HCT116 (cell line): ENCODE data around the gene PLD2. TPM values are rescaled to one million over a fixed set of nuclear protein-coding genes. Genes with fewer than 3 reads are reported as not detected.

ENCODE experiments used
- ATAC-seq: fragments of 200-7000 bp; cut with Tn5 transposase; 2 replicates; pipeline ENCODE4 v1.9.1; 2020; ENCODE audit warnings: mild to moderate bottlenecking, moderate library complexity
- BruUV-seq: library from RNA; stranded (reverse); fragments of 400-500 nt; replicated peaks from 2 replicates; lab custom pipeline; 2021; lab: Mats Ljungman, UMichigan
- CTCF ChIA-PET: fragments of 300-600 bp; sonication (Branson Sonifier 250); formaldehyde crosslinking; loops from one replicate; lab custom pipeline; 2021; ENCODE audit warnings: antibody characterized with exemption; lab: Charles Lee
- POLR2A ChIA-PET: fragments of 300-600, 350-600 bp; sonication (Branson Sonifier 250); formaldehyde crosslinking; loops from one replicate; lab custom pipeline; 2021; ENCODE audit warnings: antibody characterized with exemption; lab: Charles Lee
- RAD21 ChIA-PET, 2 experiments: fragments of 300-600 bp; sonication (Branson Sonifier 250); formaldehyde crosslinking; loops; one replicate each; lab custom pipeline; 2023; ENCODE audit warnings: low total read pairs in 2 of 2; ENCODE audit not compliant: uncharacterized antibody in 2 of 2, unreplicated experiment in 2 of 2, low non-redundant PET in 1 of 2; lab: Charles Lee
- DNase-seq: peaks from one replicate; pipeline ENCODE4 v3.0.0-alpha.2; 2010; ENCODE audit warnings: low read depth, low spot score
- H2AFZ ChIP-seq: fragments of 200-600 bp; shearing (Covaris generic), sonication (generic); 2 replicates; pipeline ENCODE4 v1.6.1; 2017; ENCODE audit warnings: low read depth, mixed run types, mixed read lengths, antibody characterized with exemption, low read length; ENCODE audit not compliant: poor library complexity, severe bottlenecking
- H3K27ac ChIP-seq: 2 replicates; pipeline ENCODE4 v1.5.1; 2012; ENCODE audit warnings: low read depth, low read length
- H3K27me3 ChIP-seq: fragments of 200-600 bp; sonication (generic); 2 replicates; pipeline ENCODE4 v1.6.1; 2016; ENCODE audit warnings: mixed run types, low read length, mixed read lengths; ENCODE audit not compliant: insufficient read depth
- H3K36me3 ChIP-seq, 2 experiments: fragments of 200-500 bp in 1 of 2; fragments of 200-600 bp in 1 of 2; sonication (Bioruptor generic) in 1 of 2; sonication (generic) in 1 of 2; 2 replicates each; pipeline versions ENCODE4 v1.5.1 to v1.6.1; 2014 to 2016; ENCODE audit warnings: low read length in 2 of 2, inconsistent platforms in 1 of 2, mixed read lengths in 1 of 2, mixed run types in 1 of 2; ENCODE audit not compliant: insufficient read depth in 2 of 2, control insufficient read depth in 1 of 2
- H3K4me1 ChIP-seq, 2 experiments: fragments of 200-600 bp in 1 of 2; sonication (generic) in 1 of 2; 2 replicates each; pipeline versions ENCODE4 v1.5.1 to v1.6.1; 2012 to 2017; ENCODE audit warnings: low read length in 2 of 2, inconsistent platforms in 1 of 2, mild to moderate bottlenecking in 1 of 2, mixed read lengths in 1 of 2, mixed run types in 1 of 2, moderate library complexity in 1 of 2; ENCODE audit not compliant: insufficient read depth in 2 of 2, control insufficient read depth in 1 of 2
- H3K4me2 ChIP-seq: fragments of 200-600 bp; sonication (generic); 2 replicates; pipeline ENCODE4 v1.6.1; 2017; ENCODE audit warnings: mixed run types, low read length, mixed read lengths
- H3K4me3 ChIP-seq, 2 experiments: fragments of 200-600 bp in 1 of 2; sonication (generic) in 1 of 2; replicated peaks in 1 of 2; 2 replicates each; pipeline ENCODE4 v1.5.1; 2011 to 2016; ENCODE audit warnings: low read length in 2 of 2, control low read depth in 1 of 2, low read depth in 1 of 2, mild to moderate bottlenecking in 1 of 2, mixed read lengths in 1 of 2, mixed run types in 1 of 2
- H3K79me2 ChIP-seq: fragments of 200-600 bp; sonication (generic); 2 replicates; pipeline ENCODE4 v1.6.1; 2017; ENCODE audit warnings: mild to moderate bottlenecking, mixed run types, low read length, moderate library complexity, mixed read lengths; ENCODE audit not compliant: insufficient read depth
- H3K9ac ChIP-seq: fragments of 200-600 bp; sonication (generic); 2 replicates; pipeline ENCODE4 v1.6.1; 2016; ENCODE audit warnings: low read length, mixed read lengths
- H3K9me2 ChIP-seq: fragments of 200-600 bp; sonication (generic), shearing (Covaris generic); 2 replicates; pipeline ENCODE4 v1.6.1; 2017; ENCODE audit warnings: mixed run types, mild to moderate bottlenecking, moderate library complexity; ENCODE audit not compliant: insufficient read depth
- H3K9me3 ChIP-seq, 2 experiments: fragments of 200-500 bp in 1 of 2; fragments of 200-600 bp in 1 of 2; sonication (Bioruptor generic) in 1 of 2; sonication (generic) in 1 of 2; 2 replicates each; pipeline ENCODE4 v1.6.1; 2014 to 2017; ENCODE audit warnings: low read length in 2 of 2, mixed read lengths in 2 of 2, inconsistent platforms in 1 of 2, low read depth in 1 of 2, mild to moderate bottlenecking in 1 of 2, mixed run types in 1 of 2, moderate library complexity in 1 of 2; ENCODE audit not compliant: control insufficient read depth in 1 of 2, insufficient read depth in 1 of 2
- H4K20me1 ChIP-seq: fragments of 200-600 bp; sonication (generic), shearing (Covaris generic); 2 replicates; pipeline ENCODE4 v1.6.1; 2017; ENCODE audit warnings: mixed run types, mild to moderate bottlenecking, moderate library complexity; ENCODE audit not compliant: insufficient read depth
- ATF3 ChIP-seq: IDR thresholded peaks from 2 replicates; pipeline ENCODE4 v1.6.1; 2012
- EGR1 ChIP-seq: IDR thresholded peaks from 2 replicates; pipeline ENCODE4 v1.6.1; 2012; ENCODE audit warnings: low read depth
- EZH2 ChIP-seq: fragments of 200-600 bp; sonication (generic); IDR thresholded peaks from 2 replicates; pipeline ENCODE4 v1.6.1; 2017; ENCODE audit warnings: antibody characterized with exemption, mixed run types
- EZH2phosphoT487 ChIP-seq: fragments of 200-600 bp; IDR thresholded peaks from 2 replicates; pipeline ENCODE4 v1.6.1; 2018; ENCODE audit warnings: antibody characterized with exemption, borderline replicate concordance
- FOSL1 ChIP-seq: IDR thresholded peaks from 2 replicates; pipeline ENCODE4 v1.6.1; 2012; ENCODE audit warnings: low read depth
- JUND ChIP-seq: IDR thresholded peaks from 2 replicates; pipeline ENCODE4 v1.6.1; 2012
- POLR2A ChIP-seq: IDR thresholded peaks from 2 replicates; pipeline ENCODE4 v1.7.0; 2011; ENCODE audit warnings: borderline replicate concordance; ENCODE audit not compliant: insufficient read depth, insufficient read length; ENCODE audit errors: extremely low read depth
- POLR2AphosphoS5 ChIP-seq: IDR thresholded peaks from 2 replicates; pipeline ENCODE4 v1.6.1; 2011; ENCODE audit warnings: mild to moderate bottlenecking, low read depth, low read length, moderate library complexity
- RAD21 ChIP-seq: IDR thresholded peaks from 2 replicates; pipeline ENCODE4 v1.6.1; 2012; ENCODE audit warnings: low read depth, mild to moderate bottlenecking
- SP1 ChIP-seq: IDR thresholded peaks from 2 replicates; pipeline ENCODE4 v1.6.1; 2012; ENCODE audit warnings: low read depth
- SRF ChIP-seq: IDR thresholded peaks from 2 replicates; pipeline ENCODE4 v1.6.1; 2012; ENCODE audit warnings: low read depth
- TCF7L2 ChIP-seq: IDR thresholded peaks from 2 replicates; pipeline ENCODE4 v1.7.0; 2011; ENCODE audit warnings: borderline replicate concordance, inconsistent platforms; ENCODE audit not compliant: insufficient read depth, insufficient read length; ENCODE audit errors: extremely low read depth
- YY1 ChIP-seq: IDR thresholded peaks from 2 replicates; pipeline ENCODE4 v1.6.1; 2011; ENCODE audit warnings: low read length, low read depth, moderate library complexity, mild to moderate bottlenecking; ENCODE audit not compliant: insufficient replicate concordance; ENCODE audit errors: extremely low read depth
- ZFX ChIP-seq: fragments of 450-650 bp; IDR thresholded peaks from 2 replicates; pipeline ENCODE4 v1.6.1; 2017
- ZNF274 ChIP-seq: fragments of 200-500 bp; sonication (Bioruptor generic); IDR thresholded peaks from 2 replicates; pipeline ENCODE4 v1.6.1; 2014; ENCODE audit warnings: mild to moderate bottlenecking, low read depth, low read length, inconsistent platforms
- intact Hi-C: fragments of 100-400 bp; cut with micrococcal nuclease; formaldehyde crosslinking; loops from 2 replicates; pipeline ENCODE4 v1.10.0; 2022
- total RNA-seq: library from RNA; stranded (reverse); gene quantifications from one replicate; pipeline ENCODE4 v1.2.1, GENCODE V29; 2021; ENCODE audit not compliant: unreplicated experiment
- TF ChIP-seq, protein P1 (sequence below): IDR thresholded peaks from 2 replicates; pipeline ENCODE4 v1.6.1; 2012; ENCODE audit warnings: low read depth
- TF ChIP-seq, protein P2 (sequence below), 3 experiments: fragments of 200-600 bp in 1 of 3; sonication (generic) in 1 of 3; IDR thresholded peaks in 2 of 3; conservative IDR thresholded peaks in 1 of 3; 2 replicates each; pipeline ENCODE4 v1.5.1; 2012 to 2017; ENCODE audit warnings: low read depth in 2 of 3, low read length in 2 of 3, antibody characterized with exemption in 1 of 3, borderline replicate concordance in 1 of 3, control low read depth in 1 of 3, mild to moderate bottlenecking in 1 of 3, mixed read lengths in 1 of 3, mixed run types in 1 of 3, moderate library complexity in 1 of 3; ENCODE audit not compliant: insufficient read depth in 1 of 3

Gene PLD2
- total RNA-seq, 1 experiment from 2014 or later, result 47.7 TPM

GRCh38 chr17:4845118-4845517 lies 38.2 kb downstream of the PLD2 start:
- Histone ChIP-seq H2AFZ (no peak overlapping the region), H3K79me2 (peaks cover 92% of the 10 kb centered on the region), H3K9me2 (no peaks in the 10 kb centered on the region), H3K4me1 (peaks cover 18 to 50% of the 10 kb centered on the region in 2 experiments), H3K27me3 (no peaks in the 10 kb centered on the region), H3K9ac (no peak overlapping the region), H3K27ac (no peak overlapping the region), H3K36me3 (0 out of 4 replicates have a peak, but pooled peaks cover 0 to 8% of the 10 kb centered on the region in 2 experiments), H4K20me1 (no peaks in the 10 kb centered on the region), H3K9me3 (no peaks in the 10 kb centered on the region), H3K4me2 (no peak overlapping the region), H3K4me3 (no peak overlapping the region)
- intact Hi-C loops, result no loop called here
- RAD21 ChIA-PET, result no interaction called here
- POLR2A ChIA-PET, result no interaction called here
- TF ChIP-seq, protein P1, sequence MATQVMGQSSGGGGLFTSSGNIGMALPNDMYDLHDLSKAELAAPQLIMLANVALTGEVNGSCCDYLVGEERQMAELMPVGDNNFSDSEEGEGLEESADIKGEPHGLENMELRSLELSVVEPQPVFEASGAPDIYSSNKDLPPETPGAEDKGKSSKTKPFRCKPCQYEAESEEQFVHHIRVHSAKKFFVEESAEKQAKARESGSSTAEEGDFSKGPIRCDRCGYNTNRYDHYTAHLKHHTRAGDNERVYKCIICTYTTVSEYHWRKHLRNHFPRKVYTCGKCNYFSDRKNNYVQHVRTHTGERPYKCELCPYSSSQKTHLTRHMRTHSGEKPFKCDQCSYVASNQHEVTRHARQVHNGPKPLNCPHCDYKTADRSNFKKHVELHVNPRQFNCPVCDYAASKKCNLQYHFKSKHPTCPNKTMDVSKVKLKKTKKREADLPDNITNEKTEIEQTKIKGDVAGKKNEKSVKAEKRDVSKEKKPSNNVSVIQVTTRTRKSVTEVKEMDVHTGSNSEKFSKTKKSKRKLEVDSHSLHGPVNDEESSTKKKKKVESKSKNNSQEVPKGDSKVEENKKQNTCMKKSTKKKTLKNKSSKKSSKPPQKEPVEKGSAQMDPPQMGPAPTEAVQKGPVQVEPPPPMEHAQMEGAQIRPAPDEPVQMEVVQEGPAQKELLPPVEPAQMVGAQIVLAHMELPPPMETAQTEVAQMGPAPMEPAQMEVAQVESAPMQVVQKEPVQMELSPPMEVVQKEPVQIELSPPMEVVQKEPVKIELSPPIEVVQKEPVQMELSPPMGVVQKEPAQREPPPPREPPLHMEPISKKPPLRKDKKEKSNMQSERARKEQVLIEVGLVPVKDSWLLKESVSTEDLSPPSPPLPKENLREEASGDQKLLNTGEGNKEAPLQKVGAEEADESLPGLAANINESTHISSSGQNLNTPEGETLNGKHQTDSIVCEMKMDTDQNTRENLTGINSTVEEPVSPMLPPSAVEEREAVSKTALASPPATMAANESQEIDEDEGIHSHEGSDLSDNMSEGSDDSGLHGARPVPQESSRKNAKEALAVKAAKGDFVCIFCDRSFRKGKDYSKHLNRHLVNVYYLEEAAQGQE, result no peak
- TF ChIP-seq TCF7L2, result no peak
- TF ChIP-seq EZH2phosphoT487, result no peak
- TF ChIP-seq, protein P2, sequence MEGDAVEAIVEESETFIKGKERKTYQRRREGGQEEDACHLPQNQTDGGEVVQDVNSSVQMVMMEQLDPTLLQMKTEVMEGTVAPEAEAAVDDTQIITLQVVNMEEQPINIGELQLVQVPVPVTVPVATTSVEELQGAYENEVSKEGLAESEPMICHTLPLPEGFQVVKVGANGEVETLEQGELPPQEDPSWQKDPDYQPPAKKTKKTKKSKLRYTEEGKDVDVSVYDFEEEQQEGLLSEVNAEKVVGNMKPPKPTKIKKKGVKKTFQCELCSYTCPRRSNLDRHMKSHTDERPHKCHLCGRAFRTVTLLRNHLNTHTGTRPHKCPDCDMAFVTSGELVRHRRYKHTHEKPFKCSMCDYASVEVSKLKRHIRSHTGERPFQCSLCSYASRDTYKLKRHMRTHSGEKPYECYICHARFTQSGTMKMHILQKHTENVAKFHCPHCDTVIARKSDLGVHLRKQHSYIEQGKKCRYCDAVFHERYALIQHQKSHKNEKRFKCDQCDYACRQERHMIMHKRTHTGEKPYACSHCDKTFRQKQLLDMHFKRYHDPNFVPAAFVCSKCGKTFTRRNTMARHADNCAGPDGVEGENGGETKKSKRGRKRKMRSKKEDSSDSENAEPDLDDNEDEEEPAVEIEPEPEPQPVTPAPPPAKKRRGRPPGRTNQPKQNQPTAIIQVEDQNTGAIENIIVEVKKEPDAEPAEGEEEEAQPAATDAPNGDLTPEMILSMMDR (IDR thresholded peaks at IDR 0.05 in 2 of 3, conservative IDR thresholded peaks at IDR 0.05 in 1 of 3; ENCODE audit: borderline replicate concordance in 1 of 3, insufficient read depth in 1 of 3, low read depth in 2 of 3, low read length in 2 of 3), result no peak
- no peak for TF ChIP-seq SP1
- TF ChIP-seq POLR2AphosphoS5, result no peak
- no peak for TF ChIP-seq EGR1
- no peak for TF ChIP-seq SRF
- TF ChIP-seq ZNF274, result no peak
- no peak for TF ChIP-seq EZH2
- no peak for TF ChIP-seq FOSL1
- no peak for TF ChIP-seq ATF3
- no peak for TF ChIP-seq YY1
- no peak for TF ChIP-seq POLR2A
- no peak for TF ChIP-seq JUND
- no peak for TF ChIP-seq ZFX
- TF ChIP-seq RAD21, result no peak
- CTCF ChIA-PET, result no interaction called here
- ATAC-seq (no peak), DNase-seq (no peak)
- no TSS peak for BruUV-seq
